ENCODE results near the gene TMC8. TPM values are rescaled to one million over a fixed set of nuclear protein-coding genes. Genes with fewer than 3 reads are reported as not detected.
"Not testable (repeated sequence)": the region's sequence is repeated elsewhere in the genome, so short reads cannot be mapped to it uniquely, and the experiment has no call there.

The TMC8 gene
- total RNA-seq, 1 donor from 2014 or later: 0.79 TPM

GRCh38 chr17:78138204-78139060 is 7.9 kb downstream of the TMC8 start:
- no peak for TF ChIP-seq CTCF (conservative IDR thresholded peaks at IDR 0.05)
- H3K27ac Mint-ChIP-seq (ENCODE audit: unreplicated experiment): no peak overlapping the region
- H3K36me3 Mint-ChIP-seq (ENCODE audit: low read depth): no peaks in the 10 kb centered on the region
- H3K27me3 Mint-ChIP-seq (ENCODE audit: low read depth): peaks cover 10% of the 10 kb centered on the region
- no peak overlapping the region for H3K4me3 Mint-ChIP-seq
- DNase-seq (ENCODE audit: low read depth, low spot score): no peak
- peaks cover 3% of the 10 kb centered on the region for H3K9me3 Mint-ChIP-seq
- peaks cover 6% of the 10 kb centered on the region for H3K4me1 Mint-ChIP-seq

GRCh38 chr17:78139861-78140168 is 9.2 kb downstream of the TMC8 start:
- DNase-seq (ENCODE audit: low read depth, low spot score); H3K27me3 Mint-ChIP-seq (ENCODE audit: low read depth); H3K4me3 Mint-ChIP-seq; H3K9me3 Mint-ChIP-seq; H3K36me3 Mint-ChIP-seq (ENCODE audit: low read depth); H3K4me1 Mint-ChIP-seq: not testable (repeated sequence)
- H3K27ac Mint-ChIP-seq (ENCODE audit: unreplicated experiment): peak overlapping the region; percentile 27

- H3K27ac Mint-ChIP-seq (ENCODE audit: unreplicated experiment): peak overlapping the region; percentile 27
- no peak for TF ChIP-seq CTCF (conservative IDR thresholded peaks at IDR 0.05)
- H3K4me1 Mint-ChIP-seq: peaks cover 6% of the 10 kb centered on the region
- peaks cover 5% of the 10 kb centered on the region for H3K27me3 Mint-ChIP-seq (ENCODE audit: low read depth)
- H3K4me3 Mint-ChIP-seq: peak overlapping the region; percentile 45
- H3K9me3 Mint-ChIP-seq: peaks cover 3% of the 10 kb centered on the region
- H3K36me3 Mint-ChIP-seq (ENCODE audit: low read depth): no peaks in the 10 kb centered on the region
- DNase-seq (ENCODE audit: low read depth, low spot score): peak; percentile 73
Observed at GRCh38 chr17:78140169-78141051, 9.8 kb downstream of the TMC8 start.

- Mint-ChIP-seq H3K4me3 (no peak overlapping the region), H3K9me3 (peaks cover 3% of the 10 kb centered on the region), H3K4me1 (peaks cover 6% of the 10 kb centered on the region), H3K27ac (ENCODE audit: unreplicated experiment) (no peak overlapping the region), H3K36me3 (ENCODE audit: low read depth) (no peaks in the 10 kb centered on the region), H3K27me3 (ENCODE audit: low read depth) (peaks cover 3% of the 10 kb centered on the region)
- DNase-seq (ENCODE audit: low read depth, low spot score): no peak
- TF ChIP-seq CTCF (conservative IDR thresholded peaks at IDR 0.05): no peak
Observed at GRCh38 chr17:78141437-78142118, 11.0 kb downstream of the TMC8 start.

GRCh38 chr17:78142119-78142861 is 11.7 kb downstream of the TMC8 start:
- Mint-ChIP-seq H3K27ac (ENCODE audit: unreplicated experiment) (no peak overlapping the region), H3K9me3 (peaks cover 3% of the 10 kb centered on the region), H3K27me3 (ENCODE audit: low read depth) (peaks cover 3% of the 10 kb centered on the region), H3K4me3 (no peak overlapping the region), H3K36me3 (ENCODE audit: low read depth) (no peaks in the 10 kb centered on the region), H3K4me1 (peaks cover 6% of the 10 kb centered on the region)
- DNase-seq (ENCODE audit: low read depth, low spot score): no peak
- TF ChIP-seq CTCF (conservative IDR thresholded peaks at IDR 0.05): no peak

Data from neural crest cell (in vitro differentiated cells).